Body of pancreas (tissue), 4 donors: Measurements from ENCODE around the gene HHAT. TPM values are rescaled to one million over a fixed set of nuclear protein-coding genes. Genes with fewer than 3 reads are reported as not detected.
A peak's percentile ranks its signal among the peaks of the same experiment; 100 is the strongest.

Experiments used
- ATAC-seq: fragments of 150-250 bp; one replicate; pipeline ENCODE4 v1.9.1; 2016
- DNase-seq, 4 donors: peaks; one replicate each; pipeline ENCODE4 v3.0.0-alpha.2; 2019
- H3K27ac ChIP-seq, 4 donors: fragments of 200-600 bp; sonication (generic); 1 replicate in 3 of 4; 2 replicates in 1 of 4; pipeline versions ENCODE4 v1.5.1 to v1.6.1; 2016 to 2019; ENCODE audit warnings: mild to moderate bottlenecking in 1 of 4, mixed read lengths in 1 of 4, moderate library complexity in 1 of 4
- H3K27me3 ChIP-seq, 2 donors: fragments of 200-600 bp; sonication (generic); one replicate each; pipeline ENCODE4 v1.6.0; 2016; ENCODE audit warnings: mild to moderate bottlenecking in 1 of 2
- H3K36me3 ChIP-seq, 2 donors: fragments of 200-600 bp; sonication (generic); replicated peaks in 1 of 2; 2 replicates each; pipeline ENCODE4 v1.5.1; 2016; ENCODE audit warnings: low read depth in 2 of 2; ENCODE audit not compliant: insufficient read depth in 1 of 2
- H3K4me1 ChIP-seq: fragments of 200-600 bp; sonication (generic); one replicate; pipeline ENCODE4 v1.6.0; 2016
- H3K4me3 ChIP-seq, 2 donors: fragments of 200-600 bp; sonication (generic); 1 replicate in 1 of 2; 2 replicates in 1 of 2; pipeline ENCODE4 v1.5.1; 2016 to 2019
- H3K9me3 ChIP-seq, 3 donors: fragments of 200-600 bp; sonication (generic); 1 replicate in 2 of 3; 2 replicates in 1 of 3; pipeline ENCODE4 v1.5.1; 2016
- CTCF ChIP-seq, 7 experiments: fragments of 450-650 bp in 4 of 7; fragments of 200-600 bp in 3 of 7; sonication (generic) in 3 of 7; IDR thresholded peaks; one replicate each; pipeline ENCODE4 v1.5.1; 2016 to 2019; ENCODE audit warnings: antibody characterized with exemption in 7 of 7
- POLR2A ChIP-seq, 3 donors: fragments of 450-650 bp; IDR thresholded peaks; one replicate each; pipeline ENCODE4 v1.6.1; 2016; ENCODE audit warnings: antibody characterized with exemption in 3 of 3, mild to moderate bottlenecking in 2 of 3
- WGBS, 2 donors: methylation state at CpG; one replicate each; pipeline ENCODE4 v1.1.5; 2017; 5-methylcytosine and 5-hydroxymethylcytosine counted together
- intact Hi-C: fragments of 100-400 bp; cut with DNase I; formaldehyde crosslinking; loops from one replicate; pipeline ENCODE4 v1.15.1; 2023
- total RNA-seq, 2 donors: library from RNA; depleted of rRNA; stranded (reverse); fragments of >200 nt; gene quantifications; one replicate each; pipeline ENCODE4 v1.1.0, GENCODE V29; 2016

HHAT gene
- total RNA-seq, 2 donors from 2014 or later, result 4.4 to 19.4 TPM

- ATAC-seq (no peak), DNase-seq (no peak)
- no peaks in the 10 kb centered on the region for H3K4me1 ChIP-seq
- no peaks in the 10 kb centered on the region for H3K9me3 ChIP-seq
- no peak overlapping the region for H3K4me3 ChIP-seq
- intact Hi-C loops, result no loop called here
- no peaks in the 10 kb centered on the region for H3K36me3 ChIP-seq
- 61 to 78% methylated on average over 1 of the region's 1 CpG for WGBS, 2 donors
- no peak overlapping the region for H3K27ac ChIP-seq
- H3K27me3 ChIP-seq, result no peaks in the 10 kb centered on the region
- no peak for TF ChIP-seq POLR2A (IDR thresholded peaks at IDR 0.05)
- TF ChIP-seq CTCF (IDR thresholded peaks at IDR 0.05), result no peak
Measured at GRCh38 chr1:210617293-210617692, 288.6 kb downstream of the HHAT start.

GRCh38 chr1:210618369-210618768, 289.7 kb downstream of the HHAT start:
- Histone ChIP-seq H3K9me3 (no peaks in the 10 kb centered on the region), H3K4me1 (no peaks in the 10 kb centered on the region), H3K27ac (no peak overlapping the region), H3K4me3 (no peak overlapping the region), H3K27me3 (no peaks in the 10 kb centered on the region), H3K36me3 (no peaks in the 10 kb centered on the region)
- no peak for TF ChIP-seq CTCF (IDR thresholded peaks at IDR 0.05)
- no peak for TF ChIP-seq POLR2A (IDR thresholded peaks at IDR 0.05)
- ATAC-seq (no peak), DNase-seq (no peak)
- 72 to 74% methylated on average over 5 of the region's 5 CpGs for WGBS, 2 donors
- intact Hi-C loops, result no loop called here

GRCh38 chr1:210620867-210621488, 292.3 kb downstream of the HHAT start:
- H3K36me3 ChIP-seq, result no peaks in the 10 kb centered on the region
- no peak for TF ChIP-seq CTCF (IDR thresholded peaks at IDR 0.05)
- TF ChIP-seq POLR2A (IDR thresholded peaks at IDR 0.05), result no peak
- 86 to 90% methylated on average over 6 of the region's 6 CpGs for WGBS, 2 donors
- intact Hi-C loops, result no loop called here
- H3K27me3 ChIP-seq, result no peaks in the 10 kb centered on the region
- DNase-seq (no peak), ATAC-seq (no peak)
- H3K4me1 ChIP-seq, result no peaks in the 10 kb centered on the region
- no peaks in the 10 kb centered on the region for H3K9me3 ChIP-seq
- H3K27ac ChIP-seq, result no peak overlapping the region
- H3K4me3 ChIP-seq, result no peak overlapping the region

- no peaks in the 10 kb centered on the region for H3K9me3 ChIP-seq
- no peaks in the 10 kb centered on the region for H3K4me1 ChIP-seq
- no peaks in the 10 kb centered on the region for H3K27me3 ChIP-seq
- no peaks in the 10 kb centered on the region for H3K36me3 ChIP-seq
- DNase-seq, result no peak
- no peak overlapping the region for H3K4me3 ChIP-seq
- H3K27ac ChIP-seq, result no peak overlapping the region
- ATAC-seq, result no peak
- WGBS, 2 donors, result 93% methylated on average over 6 of the region's 6 CpGs
- TF ChIP-seq POLR2A (IDR thresholded peaks at IDR 0.05), result no peak
- TF ChIP-seq CTCF (IDR thresholded peaks at IDR 0.05), result no peak
- intact Hi-C loops, result no loop called here
Measured at GRCh38 chr1:210621712-210622111, 293.0 kb downstream of the HHAT start.

- Histone ChIP-seq H3K27ac (no peak overlapping the region), H3K36me3 (no peaks in the 10 kb centered on the region), H3K27me3 (no peaks in the 10 kb centered on the region), H3K4me3 (no peak overlapping the region), H3K9me3 (no peaks in the 10 kb centered on the region), H3K4me1 (peaks cover 9% of the 10 kb centered on the region)
- no peak for TF ChIP-seq CTCF (IDR thresholded peaks at IDR 0.05)
- TF ChIP-seq POLR2A (IDR thresholded peaks at IDR 0.05), result no peak
- DNase-seq (peak in 2 of 4 donors; percentile 16 to 18), ATAC-seq (no peak)
- 82 to 88% methylated on average over 1 of the region's 1 CpG for WGBS, 2 donors
- intact Hi-C loops, result no loop called here
Measured at GRCh38 chr1:210624722-210625121, 296.0 kb downstream of the HHAT start.
